Activated CD4-positive, alpha-beta T cell treated with anti-CD3 and anti-CD28 coated beads, Interleukin-2, amount 10 ng/mL, durations not matched to agents 7 days and 5 days (primary cell): ENCODE data around the gene FARP2. TPM values are rescaled to one million over a fixed set of nuclear protein-coding genes. Genes with fewer than 3 reads are reported as not detected.

ENCODE experiments used
- CTCF ChIA-PET: fragments of 350-600 bp; sonication (Branson Sonifier 250); formaldehyde crosslinking; loops from one replicate; lab custom pipeline; 2021; ENCODE audit warnings: antibody characterized with exemption; lab: Charles Lee
- POLR2A ChIA-PET: fragments of 350-600 bp; sonication (Branson Sonifier 250); formaldehyde crosslinking; loops from one replicate; lab custom pipeline; 2021; ENCODE audit warnings: antibody characterized with exemption; lab: Charles Lee
- DNase-seq: peaks from one replicate; pipeline ENCODE4 v3.0.0-alpha.2; 2020
- H3K27ac Mint-ChIP-seq: one replicate; pipeline ENCODE4 v1.8.0; 2021; ENCODE audit warnings: mild to moderate bottlenecking, moderate library complexity, mixed read lengths
- H3K27me3 Mint-ChIP-seq: one replicate; pipeline ENCODE4 v1.8.0; 2021; ENCODE audit warnings: mixed read lengths
- H3K36me3 Mint-ChIP-seq: one replicate; pipeline ENCODE4 v1.8.0; 2021; ENCODE audit warnings: low read depth, mixed read lengths
- H3K4me1 Mint-ChIP-seq: one replicate; pipeline ENCODE4 v1.8.0; 2021; ENCODE audit warnings: mixed read lengths
- H3K4me3 Mint-ChIP-seq: one replicate; pipeline ENCODE4 v1.8.0; 2021; ENCODE audit warnings: mild to moderate bottlenecking, moderate library complexity, mixed read lengths
- H3K9me3 Mint-ChIP-seq: one replicate; pipeline ENCODE4 v1.8.0; 2021; ENCODE audit warnings: mixed read lengths
- microRNA-seq: library from miRNA; unstranded; fragments of <30 nt; microRNA quantifications from one replicate; pipeline ENCODE4 v1.2.0, GENCODE V29; 2021; ENCODE audit warnings: borderline microRNAs expressed, borderline replicate concordance
- total RNA-seq, 2 experiments: library from RNA; stranded (reverse); gene quantifications; one replicate each; pipeline ENCODE4 v1.2.3, GENCODE V29; 2021

FARP2 gene
- total RNA-seq, 2 experiments from 2014 or later, result 18.2 to 18.4 TPM

DNA sequence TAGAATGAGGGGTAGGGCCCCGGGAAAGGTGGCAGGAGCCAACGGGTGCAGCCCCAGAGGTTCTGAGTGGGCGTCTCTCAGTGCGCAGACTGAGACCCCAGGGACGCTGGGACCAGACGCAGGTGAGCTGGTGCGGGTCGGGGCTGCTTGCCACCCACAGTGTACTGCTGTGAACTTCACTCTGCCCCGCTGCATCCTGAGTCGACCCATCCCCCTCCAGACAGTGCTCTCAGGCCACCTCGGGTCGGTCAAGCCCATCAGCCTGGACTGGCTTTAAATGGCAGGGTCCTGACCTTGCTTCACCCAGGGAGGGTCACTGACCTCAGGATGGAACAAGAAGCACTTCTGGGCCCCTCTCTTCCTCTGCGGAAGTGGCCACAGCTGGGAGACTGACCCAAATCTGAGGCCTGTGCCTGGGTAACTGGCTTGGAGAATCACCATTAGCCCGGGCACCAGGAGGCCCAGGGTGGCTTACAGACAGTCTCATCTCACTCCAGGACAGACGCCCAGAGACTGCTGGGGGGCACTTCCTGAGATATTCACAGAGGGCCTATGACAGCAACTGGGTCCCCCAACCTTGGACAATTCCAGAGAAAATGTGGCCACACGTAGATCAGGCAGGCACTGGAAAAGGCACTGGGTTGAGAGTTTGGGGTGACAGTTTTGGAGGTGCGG lies 178.8 kb downstream of the FARP2 start:
- Mint-ChIP-seq H3K9me3 (no peaks in the 10 kb centered on the region), H3K36me3 (no peaks in the 10 kb centered on the region), H3K27me3 (no peaks in the 10 kb centered on the region), H3K27ac (no peak overlapping the region), H3K4me1 (no peaks in the 10 kb centered on the region), H3K4me3 (no peak overlapping the region)
- ChIA-PET CTCF (interaction anchor here (0.6 kb wide), 1 partner anchor 19 kb away, joined by 3 read pairs; no protein-coding TSS in a partner anchor), POLR2A (no interaction called here)
- no peak for DNase-seq

DNA sequence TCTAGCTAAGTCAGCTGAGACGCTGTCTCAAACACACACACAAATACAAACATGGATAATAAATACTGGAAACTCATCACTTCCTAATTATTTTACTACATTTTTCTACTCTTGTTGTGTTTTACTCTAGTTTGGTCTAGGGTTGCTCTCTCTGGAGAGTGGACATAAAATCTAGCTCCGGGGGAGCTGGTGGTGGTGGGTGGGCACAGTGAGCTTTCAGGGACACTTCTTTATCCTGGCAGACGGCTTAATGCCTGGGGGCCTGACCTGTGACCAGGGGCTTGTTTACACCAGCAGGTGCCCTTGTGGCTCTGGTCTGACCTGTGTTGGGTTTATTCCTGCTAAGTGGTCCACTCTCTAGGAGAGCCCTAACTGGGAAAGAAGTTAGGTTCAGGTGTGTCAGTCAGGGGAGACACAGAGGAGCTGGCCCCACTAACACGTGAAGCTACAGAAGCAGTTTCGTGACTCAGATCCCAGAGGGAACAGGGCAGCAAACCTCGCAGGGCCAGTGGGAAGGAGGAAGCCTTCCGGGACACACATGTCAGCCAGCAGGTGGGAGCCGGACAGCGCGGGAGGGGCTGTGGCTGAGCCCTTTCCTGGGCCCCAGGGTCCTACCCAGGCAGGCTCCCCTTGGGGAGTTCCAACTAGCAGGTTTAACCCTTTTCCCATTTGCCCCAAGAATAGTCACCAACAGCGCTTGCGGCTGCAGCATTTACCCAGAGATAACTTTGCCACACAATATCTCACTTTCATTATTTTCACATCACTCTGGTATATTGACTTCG lies 180.0 kb downstream of the FARP2 start:
- Mint-ChIP-seq H3K9me3 (no peaks in the 10 kb centered on the region), H3K27me3 (peaks cover 4% of the 10 kb centered on the region), H3K36me3 (peaks cover 3% of the 10 kb centered on the region), H3K4me3 (no peak overlapping the region), H3K27ac (no peak overlapping the region), H3K4me1 (peaks cover 3% of the 10 kb centered on the region)
- POLR2A ChIA-PET, result no interaction called here
- DNase-seq, result no peak
- CTCF ChIA-PET, result interaction anchor here (1.1 to 1.2 kb wide), 2 partner anchors 11 to 17 kb away, joined by 3 read pairs; no protein-coding TSS in a partner anchor

DNA sequence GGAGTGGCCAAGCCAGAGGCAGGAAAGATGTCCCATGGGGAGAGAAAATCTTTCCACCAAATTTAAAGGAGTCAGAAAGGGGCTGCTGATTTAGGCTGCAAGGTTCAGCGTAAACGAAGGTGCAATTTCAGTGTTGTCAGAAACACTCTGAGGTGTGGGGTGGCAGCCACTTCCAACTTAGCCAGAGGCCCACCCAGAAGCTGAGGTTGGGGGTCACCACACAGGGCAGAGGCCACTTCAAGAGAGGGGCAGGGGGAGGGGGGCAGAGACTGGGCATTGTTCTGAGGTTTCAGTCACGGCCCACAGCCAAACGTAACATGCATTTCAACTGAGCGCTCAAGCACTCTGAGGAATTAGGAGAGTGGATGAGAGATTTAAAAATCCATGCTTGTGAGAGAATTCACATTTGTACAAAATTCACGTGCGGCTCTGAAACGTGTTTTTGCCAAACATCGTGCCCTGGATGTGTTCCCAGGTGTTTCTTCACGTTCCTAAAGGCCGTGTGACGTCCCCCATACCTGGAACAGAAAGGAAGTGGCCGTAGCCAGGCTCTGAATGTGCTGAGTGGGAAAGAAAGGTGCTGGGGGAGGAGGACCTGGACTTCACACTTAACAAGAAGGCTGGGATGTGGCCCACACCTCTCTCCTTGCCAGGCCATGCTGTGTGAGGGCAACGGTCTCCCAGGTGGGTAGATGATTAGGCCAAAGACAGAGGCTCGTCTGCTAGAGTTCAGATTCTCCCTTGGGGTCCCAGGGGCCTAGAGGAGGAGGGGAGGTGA lies 182.9 kb downstream of the FARP2 start:
- no peak overlapping the region for H3K4me3 Mint-ChIP-seq
- no peak overlapping the region for H3K27ac Mint-ChIP-seq
- peaks cover 3% of the 10 kb centered on the region for H3K36me3 Mint-ChIP-seq
- ChIA-PET POLR2A (no interaction called here), CTCF (interaction anchor here (1.1 kb wide), 1 partner anchor 23 kb away, joined by 4 read pairs; no protein-coding TSS in a partner anchor)
- H3K27me3 Mint-ChIP-seq, result peaks cover 18% of the 10 kb centered on the region
- DNase-seq, result no peak
- peaks cover 3% of the 10 kb centered on the region for H3K4me1 Mint-ChIP-seq
- H3K9me3 Mint-ChIP-seq, result no peaks in the 10 kb centered on the region

DNA sequence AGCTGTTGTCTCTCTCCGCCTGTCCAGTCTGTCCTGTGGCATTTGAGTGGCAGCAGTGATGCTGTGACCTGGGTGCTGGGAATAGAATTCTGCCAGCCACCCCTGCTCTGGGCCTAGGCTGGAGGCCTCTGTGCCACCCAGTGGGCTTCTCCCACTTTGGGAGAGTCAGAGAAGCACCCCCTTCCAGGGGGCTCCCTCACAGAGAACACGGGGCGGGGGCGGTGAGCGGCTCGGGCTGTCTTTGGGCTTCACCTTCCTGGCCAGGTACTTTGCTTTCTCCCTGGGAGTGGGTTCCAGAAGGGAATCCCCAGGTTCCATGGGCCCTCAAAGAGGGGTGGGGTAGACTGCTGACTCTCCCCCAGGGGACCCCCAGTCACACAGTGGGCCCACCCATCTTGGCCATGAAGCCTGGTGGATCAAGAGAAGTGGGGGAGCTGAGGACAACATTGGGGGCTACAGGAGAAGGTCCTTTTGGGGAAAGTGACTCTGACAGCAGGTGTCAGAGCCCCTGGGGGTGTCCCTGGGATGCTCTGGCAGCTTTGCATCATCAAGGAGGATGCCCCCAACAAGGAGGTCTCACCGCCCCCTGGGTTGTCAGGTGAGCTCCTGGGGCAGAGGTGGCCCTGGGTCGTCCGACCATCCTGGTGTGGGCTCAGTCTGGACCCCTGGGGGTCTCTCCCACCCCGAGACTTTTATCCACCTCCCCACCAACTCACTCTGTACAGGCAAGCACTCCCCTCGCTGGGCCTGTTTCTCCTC lies 183.7 kb downstream of the FARP2 start:
- no peaks in the 10 kb centered on the region for H3K9me3 Mint-ChIP-seq
- ChIA-PET CTCF (interaction anchor here (0.8 kb wide), 1 partner anchor 625 kb away, joined by 3 read pairs; no protein-coding TSS in a partner anchor), POLR2A (no interaction called here)
- peaks cover 3% of the 10 kb centered on the region for H3K4me1 Mint-ChIP-seq
- peaks cover 19% of the 10 kb centered on the region for H3K27me3 Mint-ChIP-seq
- H3K27ac Mint-ChIP-seq, result no peak overlapping the region
- peaks cover 3% of the 10 kb centered on the region for H3K36me3 Mint-ChIP-seq
- H3K4me3 Mint-ChIP-seq, result no peak overlapping the region
- no peak for DNase-seq

DNA sequence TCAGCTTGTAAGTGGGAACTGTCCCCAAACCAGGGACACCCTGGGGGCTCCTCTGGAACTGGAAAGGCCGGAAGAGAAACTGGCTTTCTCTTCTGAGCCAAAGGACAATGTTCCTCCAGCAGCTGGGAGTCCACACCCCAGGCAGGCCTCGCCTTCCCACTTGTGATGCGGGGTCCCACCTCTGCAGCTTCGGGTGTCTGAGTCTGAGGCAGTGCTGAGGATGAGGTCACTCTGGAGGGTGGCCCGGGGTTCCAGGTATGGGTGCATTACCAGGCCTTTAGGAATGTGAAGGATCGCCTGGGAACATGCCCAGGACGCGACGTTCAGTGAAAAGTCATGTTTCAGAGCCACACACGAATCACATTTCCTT lies 184.3 kb downstream of the FARP2 start:
- ChIA-PET CTCF (interaction anchor here (0.8 kb wide), 1 partner anchor 626 kb away, joined by 3 read pairs; no protein-coding TSS in a partner anchor), POLR2A (no interaction called here)
- H3K36me3 Mint-ChIP-seq, result peaks cover 3% of the 10 kb centered on the region

DNA sequence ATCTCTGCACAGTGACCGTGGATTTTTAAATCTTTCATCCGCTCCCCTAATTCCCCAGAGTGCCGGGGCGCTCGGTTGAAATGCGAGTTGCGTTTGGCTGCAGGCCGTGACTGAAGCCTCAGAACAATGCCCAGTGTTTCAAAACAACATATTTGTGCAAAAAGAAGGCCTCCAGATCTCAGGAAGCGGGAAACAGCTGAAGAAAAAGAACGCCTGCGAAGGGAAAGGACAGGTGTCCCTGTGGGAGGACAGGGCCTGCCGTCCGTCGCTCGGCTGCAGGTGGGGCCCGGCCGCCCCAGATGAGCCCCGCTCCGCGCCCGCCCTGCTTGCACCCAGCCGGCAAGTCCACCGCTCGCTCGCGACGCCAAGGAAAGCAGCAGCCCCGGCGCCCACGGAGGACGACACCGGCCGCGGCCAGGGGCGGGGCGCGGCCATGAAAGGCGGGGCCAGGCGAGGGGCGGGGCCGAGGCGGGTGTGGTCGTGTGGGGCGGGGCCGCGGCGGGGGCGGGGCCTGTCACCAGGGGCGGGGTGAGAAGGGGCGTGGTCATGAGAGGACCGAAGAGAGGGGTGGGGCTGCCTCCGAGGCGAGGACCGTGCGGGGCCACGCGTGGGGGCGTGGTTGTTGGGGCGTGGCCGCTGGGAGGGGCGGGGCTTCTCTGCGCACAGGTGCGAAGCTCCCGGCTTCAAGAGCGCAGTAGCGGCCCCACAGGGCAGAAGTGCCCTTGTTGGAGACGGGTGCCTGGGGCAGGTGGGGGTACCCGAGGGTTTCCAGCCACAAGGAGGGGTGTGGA lies 184.9 kb downstream of the FARP2 start:
- peaks cover 19% of the 10 kb centered on the region for H3K27me3 Mint-ChIP-seq
- no peaks in the 10 kb centered on the region for H3K9me3 Mint-ChIP-seq
- peaks cover 3% of the 10 kb centered on the region for H3K4me1 Mint-ChIP-seq
- H3K27ac Mint-ChIP-seq, result no peak overlapping the region
- DNase-seq, result peak; percentile 73
- CTCF ChIA-PET, result no interaction called here
- H3K4me3 Mint-ChIP-seq, result peak overlapping the region; percentile 60
- H3K36me3 Mint-ChIP-seq, result peaks cover 3% of the 10 kb centered on the region
- POLR2A ChIA-PET, result no interaction called here

More for the DNA sequence above, 184.3 kb downstream of the FARP2 start:
- H3K4me1 Mint-ChIP-seq, result peaks cover 3% of the 10 kb centered on the region
- no peaks in the 10 kb centered on the region for H3K9me3 Mint-ChIP-seq
- no peak overlapping the region for H3K27ac Mint-ChIP-seq
- no peak for DNase-seq
- H3K4me3 Mint-ChIP-seq, result peak overlapping the region; percentile 60
- H3K27me3 Mint-ChIP-seq, result peaks cover 19% of the 10 kb centered on the region

DNA sequence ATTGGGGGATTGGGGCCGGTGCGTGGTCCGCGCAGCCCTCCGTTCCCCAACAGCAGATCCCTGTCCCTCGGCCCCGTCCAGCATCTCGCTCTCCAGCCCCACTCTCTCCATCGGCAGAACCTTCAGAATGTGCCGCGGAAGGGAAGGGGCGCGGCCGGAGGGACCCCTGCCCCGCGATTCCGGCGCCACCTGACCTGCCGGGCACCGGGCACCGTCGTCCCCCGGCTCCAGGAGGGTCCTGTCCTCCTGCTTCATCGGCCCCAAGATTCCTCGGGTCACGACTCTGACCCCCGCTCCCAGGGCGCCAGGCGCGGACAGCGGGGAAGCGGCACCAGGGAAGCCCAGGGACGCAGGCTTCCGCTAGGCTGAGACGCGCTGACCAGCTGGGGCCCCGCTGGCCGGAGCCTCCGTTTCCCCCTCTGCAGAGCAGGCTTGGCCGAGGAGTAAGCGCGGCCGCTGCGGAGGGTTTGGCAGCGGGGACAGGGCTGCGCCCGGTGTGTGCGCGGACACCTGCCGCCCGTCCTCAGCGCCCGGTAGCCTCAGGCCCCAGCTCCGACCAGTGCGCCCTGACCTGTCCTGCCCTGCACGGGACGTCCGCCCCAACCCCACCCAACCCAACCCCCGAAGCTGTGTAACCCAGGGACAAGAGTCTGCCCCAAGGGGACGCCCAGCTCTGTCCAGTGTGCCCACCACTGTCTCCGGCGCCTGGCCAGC lies 185.6 kb downstream of the FARP2 start:
- no peak for DNase-seq
- Mint-ChIP-seq H3K27ac (no peak overlapping the region), H3K9me3 (no peaks in the 10 kb centered on the region), H3K4me3 (no peak overlapping the region), H3K27me3 (peaks cover 19% of the 10 kb centered on the region), H3K4me1 (peaks cover 3% of the 10 kb centered on the region), H3K36me3 (peaks cover 3% of the 10 kb centered on the region)
- CTCF ChIA-PET, result interaction anchor here (0.9 kb wide), 1 partner anchor 9 kb away, joined by 3 read pairs; no protein-coding TSS in a partner anchor
- POLR2A ChIA-PET, result no interaction called here

DNA sequence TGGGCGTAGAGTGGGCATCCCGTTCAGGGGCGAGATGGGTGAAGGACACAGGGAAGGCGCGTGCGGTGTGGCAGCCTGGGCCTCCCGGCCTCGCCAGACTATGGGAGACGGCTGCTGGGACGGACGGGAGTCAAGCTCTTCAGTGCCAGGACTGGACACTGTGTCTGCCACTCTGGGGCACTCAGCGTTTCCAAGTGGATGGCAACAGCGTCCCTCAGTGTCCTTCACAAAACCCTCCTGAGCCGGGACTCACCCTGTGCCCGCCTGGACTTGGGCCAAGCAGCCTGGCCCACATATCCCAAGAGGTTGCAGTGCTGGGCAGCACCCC lies 186.2 kb downstream of the FARP2 start:
- POLR2A ChIA-PET, result no interaction called here
- no peak overlapping the region for H3K27ac Mint-ChIP-seq
- no peak for DNase-seq
- CTCF ChIA-PET, result interaction anchor here (0.9 kb wide), 1 partner anchor 8 kb away, joined by 3 read pairs; no protein-coding TSS in a partner anchor
- no peaks in the 10 kb centered on the region for H3K9me3 Mint-ChIP-seq
- peaks cover 3% of the 10 kb centered on the region for H3K4me1 Mint-ChIP-seq
- H3K36me3 Mint-ChIP-seq, result peaks cover 3% of the 10 kb centered on the region
- peaks cover 23% of the 10 kb centered on the region for H3K27me3 Mint-ChIP-seq
- H3K4me3 Mint-ChIP-seq, result no peak overlapping the region

Small RNA genes lying within 50 kb of the gene (microRNA-seq; reads per million reads assigned to microRNA genes)
- gene MIR3133, result not detected

Other genes starting within 250 kb of the FARP2 start
- 10 to 100 TPM; 55.5 to 62.0 TPM for gene PASK, start 206.8 kb upstream of the FARP2 start, total RNA-seq
- 100 to 1,000 TPM in 1 of 2 experiments, 10 to 100 TPM in 1; 89.5 to 110 TPM for gene PPP1R7, start 205.8 kb upstream of the FARP2 start, total RNA-seq
- under 1 TPM; 0.12 TPM for gene ANO7, start 167.6 kb upstream of the FARP2 start, total RNA-seq
- gene HDLBP, start 40.6 kb upstream of the FARP2 start, total RNA-seq, result 100 to 1,000 TPM; 198 to 203 TPM
- 100 to 1,000 TPM; 195 to 211 TPM for gene SEPTIN2, start 40.4 kb upstream of the FARP2 start, total RNA-seq
- gene STK25, start 152.3 kb downstream of the FARP2 start, total RNA-seq, result 100 to 1,000 TPM; 133 to 135 TPM
- not detected for gene BOK, start 202.5 kb downstream of the FARP2 start, total RNA-seq